Measurements from ENCODE around the gene PITPNC1.
"Not testable (repeated sequence)": the region's sequence is repeated elsewhere in the genome, so short reads cannot be mapped to it uniquely, and the experiment has no call there.

Gene PITPNC1

GRCh38 chr17:67369676-67370075 lies 7.4 kb upstream of the PITPNC1 start:
- DNase-seq (ENCODE audit: low spot score): no peak

- DNase-seq (ENCODE audit: low spot score): no peak
These were observed 4.3 kb upstream of the PITPNC1 start for GRCh38 chr17:67372751-67373150.

- peak; percentile 77 for DNase-seq (ENCODE audit: low spot score)
These were observed 2.6 kb upstream of the PITPNC1 start for GRCh38 chr17:67374329-67375053.

- DNase-seq (ENCODE audit: low spot score): no peak
These were observed 2.0 kb upstream of the PITPNC1 start for GRCh38 chr17:67375054-67375427.

- no peak for DNase-seq (ENCODE audit: low spot score)
These were observed 1.4 kb upstream of the PITPNC1 start for GRCh38 chr17:67375716-67376115.

GRCh38 chr17:67376415-67376736 lies 705 bp upstream of the PITPNC1 start:
- peak; percentile 51 for DNase-seq (ENCODE audit: low spot score)

GRCh38 chr17:67377488-67378453 lies 690 bp downstream of the PITPNC1 start:
- peak; percentile 64 for DNase-seq (ENCODE audit: low spot score)

GRCh38 chr17:67378454-67379250 lies 1.6 kb downstream of the PITPNC1 start:
- DNase-seq (ENCODE audit: low spot score): peak; percentile 74

GRCh38 chr17:67379251-67379630 lies 2.2 kb downstream of the PITPNC1 start:
- DNase-seq (ENCODE audit: low spot score): no peak

- no peak for DNase-seq (ENCODE audit: low spot score)
These were observed 4.8 kb downstream of the PITPNC1 start for GRCh38 chr17:67381929-67382257.

- DNase-seq (ENCODE audit: low spot score): no peak
These were observed 8.3 kb downstream of the PITPNC1 start for GRCh38 chr17:67385122-67385988.

- DNase-seq (ENCODE audit: low spot score): peak; percentile 59
These were observed 10.0 kb downstream of the PITPNC1 start for GRCh38 chr17:67386965-67387551.

GRCh38 chr17:67388536-67388935 lies 11.5 kb downstream of the PITPNC1 start:
- DNase-seq (ENCODE audit: low spot score): not testable (repeated sequence)

GRCh38 chr17:67388986-67389385 lies 11.9 kb downstream of the PITPNC1 start:
- no peak for DNase-seq (ENCODE audit: low spot score)

- no peak for DNase-seq (ENCODE audit: low spot score)
These were observed 13.0 kb downstream of the PITPNC1 start for GRCh38 chr17:67390006-67390645.

- DNase-seq (ENCODE audit: low spot score): peak; percentile 81
These were observed 13.7 kb downstream of the PITPNC1 start for GRCh38 chr17:67390646-67391361.

GRCh38 chr17:67392111-67392510 lies 15.0 kb downstream of the PITPNC1 start:
- DNase-seq (ENCODE audit: low spot score): no peak

- no peak for DNase-seq (ENCODE audit: low spot score)
These were observed 16.8 kb downstream of the PITPNC1 start for GRCh38 chr17:67393809-67394397.

GRCh38 chr17:67399676-67400075 lies 22.6 kb downstream of the PITPNC1 start:
- DNase-seq (ENCODE audit: low spot score): no peak

- no peak for DNase-seq (ENCODE audit: low spot score)
These were observed 23.1 kb downstream of the PITPNC1 start for GRCh38 chr17:67400193-67400592.

Data from hepatic stellate cell (primary cell).